GM23248 (cell line): ENCODE results near the gene TAMALIN. TPM values are rescaled to one million over a fixed set of nuclear protein-coding genes. Genes with fewer than 3 reads are reported as not detected.

ENCODE experiments used
- DNase-seq: peaks from one replicate; pipeline ENCODE4 v3.0.0-alpha.2; 2015
- H2AFZ ChIP-seq: fragments of 200-600 bp; sonication (generic); 2 replicates; pipeline ENCODE4 v1.6.1; 2016; ENCODE audit warnings: antibody characterized with exemption
- H3F3A ChIP-seq: fragments of 200-600 bp; sonication (generic); 2 replicates; pipeline ENCODE4 v1.6.1; 2016; ENCODE audit warnings: mild to moderate bottlenecking, antibody characterized with exemption, mixed run types; ENCODE audit not compliant: insufficient read depth
- H3K27ac ChIP-seq: fragments of 200-600 bp; sonication (generic); 2 replicates; pipeline ENCODE4 v1.5.1; 2016; ENCODE audit warnings: mild to moderate bottlenecking
- H3K27me3 ChIP-seq: fragments of 200-600 bp; sonication (generic); replicated peaks from 2 replicates; pipeline ENCODE4 v1.6.1; 2016; ENCODE audit warnings: mild to moderate bottlenecking; ENCODE audit not compliant: insufficient read depth
- H3K36me3 ChIP-seq: fragments of 200-600 bp; sonication (generic); 2 replicates; pipeline ENCODE4 v1.6.1; 2016; ENCODE audit warnings: low read depth, mild to moderate bottlenecking
- H3K4me1 ChIP-seq: fragments of 200-600 bp; sonication (generic); 2 replicates; pipeline ENCODE4 v1.6.1; 2016; ENCODE audit warnings: mild to moderate bottlenecking; ENCODE audit not compliant: insufficient read depth
- H3K4me2 ChIP-seq: fragments of 200-600 bp; sonication (generic); one replicate; pipeline ENCODE4 v1.6.1; 2016; ENCODE audit warnings: mild to moderate bottlenecking; ENCODE audit not compliant: unreplicated experiment
- H3K4me3 ChIP-seq: fragments of 200-600 bp; sonication (generic); 2 replicates; pipeline ENCODE4 v1.5.1; 2016; ENCODE audit warnings: mild to moderate bottlenecking
- H3K79me2 ChIP-seq: fragments of 200-600 bp; sonication (generic); 2 replicates; pipeline ENCODE4 v1.6.1; 2016; ENCODE audit warnings: mild to moderate bottlenecking; ENCODE audit not compliant: insufficient read depth
- H3K9ac ChIP-seq: fragments of 200-600 bp; sonication (generic); 2 replicates; pipeline ENCODE4 v1.6.1; 2016; ENCODE audit warnings: mild to moderate bottlenecking
- H3K9me2 ChIP-seq: fragments of 200-600 bp; sonication (generic); 2 replicates; pipeline ENCODE4 v1.6.1; 2016; ENCODE audit warnings: mixed run types, mild to moderate bottlenecking, moderate library complexity; ENCODE audit not compliant: insufficient read depth
- H3K9me3 ChIP-seq: fragments of 200-600 bp; sonication (generic); one replicate; pipeline ENCODE4 v1.6.1; 2017; ENCODE audit warnings: low read depth
- H4K20me1 ChIP-seq: fragments of 200-600 bp; sonication (generic); 2 replicates; pipeline ENCODE4 v1.6.0; 2016; ENCODE audit not compliant: insufficient read depth
- EZH2 ChIP-seq: fragments of 200-600 bp; sonication (generic); IDR thresholded peaks from 2 replicates; pipeline ENCODE4 v1.6.1; 2018; ENCODE audit warnings: antibody characterized with exemption, mild to moderate bottlenecking; ENCODE audit not compliant: insufficient read depth, poor library complexity, severe bottlenecking
- EZH2phosphoT487 ChIP-seq: fragments of 200-600 bp; sonication (generic); IDR thresholded peaks from 2 replicates; pipeline ENCODE4 v1.6.1; 2018; ENCODE audit warnings: antibody characterized with exemption, moderate library complexity, mild to moderate bottlenecking, low read depth; ENCODE audit not compliant: insufficient read depth
- WGBS, 2 experiments: methylation state at CpG; one replicate each; pipeline ENCODE4 v1.1.6; 2015 to 2017; ENCODE audit warnings: low lambda C conversion rate in 2 of 2, low coverage in 1 of 2; ENCODE audit errors: missing lambda C conversion rate in 2 of 2; 5-methylcytosine and 5-hydroxymethylcytosine counted together
- in situ Hi-C: fragments of 300-500 bp; cut with MboI; formaldehyde crosslinking; loops from 2 replicates; pipeline ENCODE4 v1.15.0; 2020
- polyA plus RNA-seq: library from polyadenylated mRNA; unstranded; fragments of >200 nt; fragmentation: Nextera tagmentation; extraction: Ambion mirVana; gene quantifications from 2 replicates; pipeline ENCODE4 v1.2.1, GENCODE V29; 2016
- total RNA-seq: library from RNA; depleted of rRNA; stranded (reverse); fragments of >200 nt; shearing (Covaris generic); gene quantifications from 2 replicates; pipeline ENCODE4 v1.2.3, GENCODE V29; 2014

Gene TAMALIN
- total and polyA plus RNA-seq, 2 experiments from 2014 or later: 2.2 TPM; not detected in 1

DNA sequence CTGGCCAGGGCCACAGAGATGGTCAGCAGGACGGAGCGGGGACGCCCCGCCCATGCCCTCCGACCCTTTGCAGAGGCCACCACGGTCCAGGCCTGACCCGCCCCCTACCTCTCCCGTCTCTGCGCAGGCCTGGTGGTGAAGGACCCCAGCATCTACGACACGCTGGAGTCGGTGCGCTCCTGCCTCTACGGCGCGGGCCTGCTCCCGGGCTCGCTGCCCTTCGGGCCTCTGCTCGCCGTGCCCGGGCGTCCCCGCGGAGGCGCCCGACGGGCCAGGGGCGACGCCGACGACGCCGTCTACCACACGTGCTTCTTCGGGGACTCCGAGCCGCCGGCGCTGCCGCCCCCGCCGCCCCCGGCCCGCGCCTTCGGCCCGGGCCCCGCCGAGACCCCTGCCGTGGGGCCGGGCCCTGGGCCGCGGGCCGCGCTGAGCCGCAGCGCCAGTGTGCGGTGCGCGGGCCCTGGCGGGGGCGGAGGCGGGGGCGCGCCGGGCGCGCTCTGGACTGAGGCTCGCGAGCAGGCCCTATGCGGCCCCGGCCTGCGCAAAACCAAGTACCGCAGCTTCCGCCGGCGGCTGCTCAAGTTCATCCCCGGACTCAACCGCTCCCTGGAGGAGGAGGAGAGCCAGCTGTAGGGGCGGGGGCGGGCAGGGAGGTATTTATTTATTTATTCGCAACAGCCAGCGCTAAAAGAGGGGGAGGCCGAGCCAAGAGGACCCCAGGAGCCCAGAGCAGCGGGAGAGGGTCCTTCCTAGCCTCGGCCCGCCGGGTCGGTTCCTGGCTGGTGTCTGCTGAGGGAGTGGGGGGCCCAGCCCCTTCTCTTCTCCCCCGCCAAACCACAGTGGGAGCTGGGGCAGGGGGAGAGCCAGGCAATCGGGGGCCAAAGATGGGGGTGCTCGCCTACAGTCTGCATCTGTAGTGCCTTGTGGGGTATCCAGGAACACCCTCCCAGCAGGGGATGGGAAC lies 8.1 kb downstream of the TAMALIN start:
- Histone ChIP-seq H2AFZ (no peak overlapping the region), H3K27ac (no peak overlapping the region), H3K36me3 (no peaks in the 10 kb centered on the region), H3K4me3 (no peak overlapping the region), H3K9ac (no peak overlapping the region), H3K27me3 (no peaks in the 10 kb centered on the region), H3K4me1 (peaks cover 9% of the 10 kb centered on the region; the same call in 1 of the 2 replicates), H4K20me1 (no peaks in the 10 kb centered on the region), H3K4me2 (no peak overlapping the region), H3F3A (peaks cover 1% of the 10 kb centered on the region; the same call in 1 of the 2 replicates), H3K9me2 (no peaks in the 10 kb centered on the region), H3K9me3 (no peaks in the 10 kb centered on the region), H3K79me2 (no peaks in the 10 kb centered on the region)
- WGBS, 2 experiments: 91 to 94% methylated on average over 26 to 78 of the region's 93 CpGs
- no peak for DNase-seq
- TF ChIP-seq EZH2 (no peak), EZH2phosphoT487 (no peak)
- in situ Hi-C loops: no loop called here

DNA sequence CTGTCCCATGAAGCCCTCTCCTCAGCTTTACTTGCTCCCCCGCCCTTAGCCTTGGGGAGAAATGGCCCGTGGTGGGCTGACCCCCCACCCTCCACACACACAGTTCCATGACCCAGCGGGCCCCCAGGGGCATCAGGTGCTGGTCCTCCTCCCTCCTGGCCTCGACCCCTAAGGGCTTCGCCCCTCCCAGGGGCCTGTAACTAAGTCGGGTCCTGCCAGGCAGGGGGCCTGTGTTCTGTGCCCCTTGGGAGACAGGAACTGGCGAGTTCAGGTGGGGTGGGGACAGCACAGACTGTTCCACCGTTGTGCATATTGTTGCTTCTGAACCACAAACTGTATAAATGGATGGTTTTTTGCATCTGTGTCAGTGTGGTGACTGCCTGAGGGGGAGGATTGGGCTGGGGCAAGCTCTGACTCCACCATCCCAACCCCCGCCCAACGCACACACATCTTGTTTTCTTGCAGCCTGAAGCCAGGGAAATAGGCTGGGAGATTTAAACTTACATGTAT lies 8.8 kb downstream of the TAMALIN start:
- H3K27ac ChIP-seq: no peak overlapping the region
- no peaks in the 10 kb centered on the region for H4K20me1 ChIP-seq
- no peaks in the 10 kb centered on the region for H3K27me3 ChIP-seq
- H3K9ac ChIP-seq: no peak overlapping the region
- H3K4me3 ChIP-seq: no peak overlapping the region
- no peak overlapping the region for H2AFZ ChIP-seq
- 0 out of 2 replicates have a peak, but pooled peaks cover 3% of the 10 kb centered on the region for H3K4me1 ChIP-seq
- no peak for TF ChIP-seq EZH2
- TF ChIP-seq EZH2phosphoT487: no peak
- 85 to 86% methylated on average over 10 of the region's 10 CpGs for WGBS, 2 experiments
- no peaks in the 10 kb centered on the region for H3F3A ChIP-seq
- no peaks in the 10 kb centered on the region for H3K9me2 ChIP-seq
- no peaks in the 10 kb centered on the region for H3K79me2 ChIP-seq
- H3K36me3 ChIP-seq: no peaks in the 10 kb centered on the region
- no peak overlapping the region for H3K4me2 ChIP-seq
- no peaks in the 10 kb centered on the region for H3K9me3 ChIP-seq
- in situ Hi-C loops: no loop called here
- DNase-seq: no peak

DNA sequence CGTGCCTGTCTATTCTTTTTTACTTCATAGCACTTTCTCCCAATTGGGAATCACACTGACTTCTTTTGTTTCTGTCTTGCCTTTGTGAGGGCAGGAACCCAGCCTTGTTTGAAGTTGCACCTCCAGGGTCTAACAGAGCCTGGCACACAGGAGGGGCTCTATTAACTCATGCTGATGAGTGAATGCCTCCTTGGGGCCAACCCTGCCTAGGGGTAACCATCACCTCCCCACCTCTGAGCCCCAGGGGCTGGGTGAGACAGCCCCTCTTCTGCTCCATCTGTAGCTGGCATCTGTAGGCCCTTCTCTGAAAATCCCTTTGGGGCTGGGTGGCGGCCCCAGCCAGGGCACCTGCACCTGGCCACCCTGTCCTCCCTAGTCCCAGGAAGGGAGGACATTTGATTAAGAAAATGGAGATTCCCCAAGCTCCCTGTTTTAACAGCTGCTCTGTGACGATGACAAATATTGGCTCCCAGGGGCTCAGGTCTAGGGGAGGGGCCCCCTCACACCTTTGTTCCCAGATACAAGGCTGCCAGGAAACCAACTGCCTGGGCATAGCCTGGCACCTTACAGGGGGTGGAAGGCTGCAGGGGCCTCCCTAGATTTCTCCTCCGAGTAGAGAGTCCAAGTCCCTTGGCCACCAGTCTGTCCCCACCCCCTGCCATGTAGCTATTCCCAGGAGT lies 11.8 kb downstream of the TAMALIN start:
- Histone ChIP-seq H3K4me2 (no peak overlapping the region), H3K79me2 (no peaks in the 10 kb centered on the region), H3K9ac (no peak overlapping the region), H3K27me3 (no peaks in the 10 kb centered on the region), H3F3A (no peaks in the 10 kb centered on the region), H2AFZ (no peak overlapping the region), H3K36me3 (no peaks in the 10 kb centered on the region), H3K9me3 (no peaks in the 10 kb centered on the region), H4K20me1 (no peaks in the 10 kb centered on the region), H3K4me3 (no peak overlapping the region), H3K4me1 (no peaks in the 10 kb centered on the region), H3K9me2 (no peaks in the 10 kb centered on the region), H3K27ac (no peak overlapping the region)
- TF ChIP-seq EZH2phosphoT487 (no peak), EZH2 (no peak)
- 76 to 77% methylated on average over 4 of the region's 4 CpGs for WGBS, 2 experiments
- in situ Hi-C loops: no loop called here
- no peak for DNase-seq

DNA sequence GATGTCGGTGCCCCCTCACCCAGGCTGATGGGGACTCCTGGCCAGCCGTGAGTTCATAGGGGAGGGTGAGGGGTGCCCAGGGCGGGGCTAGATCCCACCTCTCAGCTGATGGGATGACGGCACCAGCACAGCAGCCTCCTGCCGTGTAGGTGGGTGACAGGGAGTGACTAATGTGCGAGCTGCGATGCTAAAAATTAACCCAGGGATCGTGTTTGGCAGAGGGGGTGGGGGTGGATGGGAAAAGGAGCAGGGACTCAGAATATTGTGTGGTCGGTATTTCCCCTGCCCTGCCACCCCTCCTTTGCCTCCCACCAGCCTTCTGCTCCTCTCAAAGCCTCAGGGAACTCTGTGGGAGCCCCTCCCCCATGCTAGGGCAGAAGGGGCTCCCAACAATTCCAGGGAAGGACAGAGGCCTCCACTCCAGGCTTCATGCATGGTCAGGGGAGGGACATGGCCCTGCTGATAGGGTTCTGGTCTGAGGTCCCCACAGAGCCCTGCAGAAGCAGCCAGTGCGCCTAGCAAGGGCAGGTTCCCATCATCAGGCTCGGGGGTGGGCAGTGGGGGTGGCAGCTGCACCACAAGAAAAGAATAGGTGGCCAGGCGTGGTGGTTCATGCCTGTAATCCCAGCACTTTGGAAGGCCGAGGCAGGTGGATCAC lies 12.5 kb downstream of the TAMALIN start:
- TF ChIP-seq EZH2phosphoT487 (no peak), EZH2 (no peak)
- in situ Hi-C loops: no loop called here
- no peak for DNase-seq
- 44% methylated on average over 13 of the region's 13 CpGs for WGBS, 2 experiments
- no peak overlapping the region for H3K4me2 ChIP-seq
- H4K20me1 ChIP-seq: no peaks in the 10 kb centered on the region
- no peaks in the 10 kb centered on the region for H3K36me3 ChIP-seq
- no peaks in the 10 kb centered on the region for H3F3A ChIP-seq
- H3K9me3 ChIP-seq: no peaks in the 10 kb centered on the region
- no peak overlapping the region for H3K4me3 ChIP-seq
- no peaks in the 10 kb centered on the region for H3K27me3 ChIP-seq
- H3K4me1 ChIP-seq: no peaks in the 10 kb centered on the region
- H3K9ac ChIP-seq: no peak overlapping the region
- no peak overlapping the region for H3K27ac ChIP-seq
- H3K9me2 ChIP-seq: no peaks in the 10 kb centered on the region
- no peaks in the 10 kb centered on the region for H3K79me2 ChIP-seq
- no peak overlapping the region for H2AFZ ChIP-seq
